HG03108 (cell line): Measurements from ENCODE around the gene HSD17B2.

Experiments
- ATAC-seq: cut with Tn5 transposase; IDR thresholded peaks from one replicate; pipeline ENCODE4 v1.9.1; 2021; ENCODE audit warnings: moderate library complexity; ENCODE audit not compliant: unreplicated experiment

The HSD17B2 gene

DNA sequence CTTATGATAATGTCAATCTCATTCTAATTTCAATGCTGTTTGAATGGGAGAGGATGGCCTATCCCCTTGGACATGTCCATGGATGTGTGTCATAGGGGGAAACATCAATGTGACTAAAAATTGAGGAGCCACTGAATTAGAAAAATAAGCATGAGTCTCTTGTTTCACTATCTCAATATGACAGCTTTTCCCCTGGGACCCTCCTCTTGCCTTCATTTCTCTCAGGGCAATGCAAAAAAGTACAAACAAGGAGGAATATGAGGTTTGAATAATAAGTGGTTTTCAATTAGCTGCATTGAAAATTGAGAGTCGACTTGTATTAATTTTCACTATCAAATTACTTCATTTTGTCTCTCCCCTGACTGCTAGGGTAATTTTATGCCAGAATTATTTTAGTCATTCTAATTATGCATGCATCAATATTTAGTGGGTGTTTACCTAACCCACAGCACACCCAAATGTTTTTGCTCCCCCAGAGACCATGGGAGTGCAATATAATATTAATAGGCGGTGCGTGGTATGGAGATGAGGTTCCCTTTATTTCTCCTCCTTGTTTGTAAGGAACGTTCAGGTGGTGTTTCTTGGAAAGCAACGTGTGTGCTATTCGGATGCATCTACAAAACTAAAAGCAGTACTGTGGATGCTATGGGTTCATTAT, 17.0 kb upstream of the HSD17B2 start:
- ATAC-seq = no peak

DNA sequence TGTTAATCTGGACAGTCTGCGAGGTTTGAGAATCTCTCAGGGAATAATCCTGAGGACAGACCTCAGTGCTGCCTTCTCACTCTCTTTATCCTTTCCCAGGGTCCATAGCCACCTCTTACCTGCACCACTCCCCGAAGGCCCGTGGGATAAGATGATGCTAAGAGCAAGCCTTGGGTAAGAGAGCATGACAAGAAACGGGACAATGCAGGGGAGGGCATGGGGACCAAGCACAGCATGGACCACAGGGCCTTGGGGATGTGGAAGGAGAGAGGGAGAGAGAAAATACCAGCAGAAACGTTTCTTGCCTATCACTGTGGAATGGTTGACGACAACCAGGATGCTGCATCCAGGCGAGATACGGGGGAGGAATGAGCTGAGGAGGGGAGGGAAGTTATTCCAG, 15.5 kb upstream of the HSD17B2 start:
- ATAC-seq = no peak

DNA sequence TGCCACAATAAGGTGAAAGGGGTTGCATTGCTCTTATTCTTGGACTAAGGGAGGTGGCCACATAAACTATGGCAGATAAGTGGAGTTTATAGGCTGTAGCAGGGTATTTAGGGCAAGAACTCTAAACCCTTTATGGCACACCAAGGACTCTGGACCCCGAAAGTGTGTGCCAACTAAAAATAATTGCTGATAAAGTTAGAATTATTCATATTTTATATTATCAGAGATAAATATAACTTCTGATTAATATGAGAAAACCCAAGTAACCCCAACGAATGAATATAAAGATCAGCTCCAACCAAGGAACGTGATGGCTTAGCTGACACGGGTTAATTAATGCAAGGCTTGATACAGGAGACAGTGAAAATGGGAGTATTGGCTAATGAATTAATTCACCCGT, 15.0 kb upstream of the HSD17B2 start:
- ATAC-seq = no peak

DNA sequence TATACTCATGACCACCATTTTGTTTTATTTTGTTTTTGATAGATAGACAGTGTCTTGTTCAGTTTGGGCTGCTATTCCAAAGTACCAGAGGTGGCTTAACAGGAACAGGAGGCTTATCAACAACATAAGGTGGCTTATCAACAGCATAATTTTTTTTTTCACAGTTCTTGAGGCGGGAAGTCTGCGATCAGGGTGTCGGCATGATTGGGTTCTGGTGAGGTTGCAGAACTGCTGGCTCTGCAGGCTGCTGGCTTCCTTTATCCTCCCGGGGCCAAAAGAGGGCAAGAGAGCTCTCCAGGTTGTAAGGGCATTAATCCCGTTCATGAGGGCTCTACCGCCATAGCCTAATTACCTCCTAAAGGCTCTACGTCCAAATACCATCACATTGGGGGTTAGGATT, 11.8 kb upstream of the HSD17B2 start:
- no peak for ATAC-seq

DNA sequence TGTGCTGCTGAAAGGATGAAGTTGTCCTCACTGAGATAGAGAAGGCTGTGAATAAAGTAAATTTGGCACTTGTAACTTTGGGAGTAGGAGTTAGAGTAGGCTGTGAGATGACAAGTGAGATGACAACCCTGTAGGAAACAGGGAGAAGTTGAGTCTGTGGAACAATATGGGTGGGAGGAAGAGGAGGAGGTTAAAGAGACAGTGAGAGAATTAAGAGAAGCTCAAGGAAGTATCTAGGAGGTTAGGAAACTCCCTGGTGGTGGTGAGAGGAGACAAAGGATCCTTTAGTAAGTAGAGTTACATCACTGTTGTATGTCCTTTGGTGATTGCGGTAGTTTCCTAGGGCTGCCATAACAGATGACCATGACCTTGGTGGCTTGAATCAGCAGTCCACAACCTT, 10.7 kb upstream of the HSD17B2 start:
- no peak for ATAC-seq

DNA sequence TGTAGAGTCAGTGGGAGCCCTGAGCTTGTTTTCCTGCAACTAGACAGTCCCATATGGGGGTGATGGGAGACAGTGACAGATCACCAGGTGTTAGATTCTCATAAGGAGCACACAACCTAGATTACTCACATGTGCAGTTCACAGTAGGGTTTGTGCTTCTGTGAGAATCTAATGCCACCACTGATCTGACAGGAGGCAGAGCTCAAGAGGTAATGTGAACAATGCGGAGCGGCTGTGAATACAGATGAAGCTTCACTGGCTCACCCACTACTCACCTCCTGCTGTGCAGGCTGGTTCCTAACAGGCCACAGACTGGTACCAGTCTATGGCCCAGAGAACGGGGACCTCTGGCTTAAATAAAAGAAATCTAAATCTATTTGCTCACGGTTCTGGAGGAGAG, 10.2 kb upstream of the HSD17B2 start:
- ATAC-seq = no peak

DNA sequence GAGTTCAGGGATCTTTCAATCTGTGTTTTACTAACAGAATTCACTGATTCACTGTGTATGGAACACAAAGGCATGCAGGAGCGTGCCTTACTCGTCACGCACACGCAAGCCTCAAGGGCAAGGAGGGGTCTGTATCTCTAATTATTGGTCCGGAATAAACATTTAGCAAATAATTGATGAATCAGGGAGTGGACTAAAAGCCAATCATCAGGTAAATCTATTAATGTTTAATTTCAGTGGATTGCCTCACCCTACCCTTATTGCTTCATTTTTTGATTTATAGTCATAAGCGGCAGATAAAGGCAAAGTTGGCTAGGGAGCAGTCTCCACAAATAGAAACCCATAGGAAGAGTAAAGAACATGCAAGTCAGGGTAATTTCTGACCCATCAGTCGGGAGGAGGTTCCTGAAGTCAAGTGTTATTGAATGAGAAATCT, 7.4 kb upstream of the HSD17B2 start:
- no peak for ATAC-seq

DNA sequence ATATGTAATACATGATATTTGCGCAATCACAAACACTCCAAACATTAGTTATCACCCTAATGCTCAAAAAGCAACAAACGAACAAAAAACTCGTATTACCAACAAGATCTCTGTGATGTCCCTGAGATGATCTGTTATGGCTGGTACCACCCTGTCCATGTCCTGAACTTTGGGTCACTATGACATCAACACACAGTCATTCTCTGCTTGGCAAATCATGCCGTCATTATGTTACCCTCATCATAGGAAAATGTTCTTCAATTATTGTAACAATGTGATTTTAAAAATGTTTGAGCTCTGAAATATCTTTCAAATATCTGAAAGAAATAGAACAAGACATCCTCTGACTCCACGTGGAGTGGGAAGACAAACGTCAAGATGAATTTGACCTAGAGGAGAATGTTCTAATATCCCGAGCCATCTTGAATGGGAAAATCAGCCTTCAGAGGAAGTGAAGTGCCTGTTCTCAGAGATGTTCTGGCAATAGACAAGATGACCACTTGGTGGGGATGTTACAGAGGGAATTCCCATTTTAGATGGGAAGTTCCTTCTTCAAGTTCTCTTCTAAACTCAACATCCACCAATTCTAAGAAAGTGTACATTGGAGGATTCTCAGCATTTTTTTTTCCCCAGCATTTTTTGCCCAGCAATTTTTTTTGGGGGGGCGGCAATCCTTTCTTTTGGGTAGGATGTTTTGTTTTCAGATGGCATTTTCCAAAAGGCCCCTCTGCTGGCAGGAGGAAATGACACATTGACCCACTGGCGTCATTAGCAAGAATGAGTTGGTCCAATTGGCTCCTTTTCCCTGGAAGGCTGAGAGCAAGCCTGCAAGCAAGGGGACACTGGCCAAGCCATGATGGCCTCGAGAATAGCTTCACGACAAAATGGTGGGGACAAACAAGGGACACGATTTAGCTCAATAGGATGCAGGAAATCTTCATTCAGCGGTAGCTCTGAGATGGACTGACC, 3.7 kb upstream of the HSD17B2 start:
- ATAC-seq = no peak

DNA sequence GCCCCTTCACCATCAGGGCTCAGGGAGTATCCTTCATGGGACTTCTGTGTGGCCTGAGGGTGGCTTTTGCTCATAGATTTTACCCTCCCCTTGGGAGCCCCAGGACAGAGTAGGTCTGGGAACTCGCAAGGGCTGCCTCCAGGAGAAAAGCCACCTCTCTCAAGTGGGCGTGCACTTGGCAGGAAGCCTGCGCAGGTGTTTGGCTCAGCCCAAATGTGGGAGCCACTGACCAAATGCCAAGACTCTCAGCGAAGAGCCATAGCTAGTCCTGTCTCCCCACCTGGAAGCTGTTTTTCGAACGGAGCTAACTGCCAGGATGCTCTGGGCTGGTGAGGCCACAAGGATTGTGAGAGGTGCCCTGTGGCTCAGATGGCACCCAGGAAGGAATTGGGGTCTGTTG, 2.0 kb upstream of the HSD17B2 start:
- ATAC-seq = no peak

DNA sequence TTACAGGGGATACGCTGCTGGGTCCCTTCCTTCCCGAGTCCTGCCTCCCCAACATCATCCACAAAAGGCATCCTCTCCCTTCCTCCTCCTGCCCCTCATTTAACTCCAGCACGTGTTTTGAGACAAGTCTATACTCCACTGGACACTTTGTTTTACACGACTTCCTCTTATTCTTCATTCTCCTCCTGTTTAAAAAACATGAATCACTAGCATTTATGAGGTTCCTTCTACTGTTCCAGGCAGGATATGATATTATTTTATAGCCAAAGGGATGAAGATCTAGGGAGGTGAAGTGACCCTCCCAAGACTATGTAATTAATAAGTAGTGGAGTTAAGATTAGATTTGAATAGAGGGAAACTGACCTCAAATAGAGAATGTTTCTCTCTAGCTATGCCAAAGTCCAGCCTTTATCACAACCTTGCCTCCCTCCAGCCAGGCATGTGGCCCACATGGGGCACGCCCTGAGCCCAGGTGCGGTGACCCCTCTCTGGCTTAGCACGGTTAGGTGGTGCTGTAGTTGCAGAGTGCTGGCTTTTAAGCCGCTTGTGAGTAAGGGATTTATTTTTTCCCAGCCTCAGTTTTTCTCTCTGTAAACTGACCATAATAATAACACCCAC, 1.3 kb upstream of the HSD17B2 start:
- no peak for ATAC-seq

DNA sequence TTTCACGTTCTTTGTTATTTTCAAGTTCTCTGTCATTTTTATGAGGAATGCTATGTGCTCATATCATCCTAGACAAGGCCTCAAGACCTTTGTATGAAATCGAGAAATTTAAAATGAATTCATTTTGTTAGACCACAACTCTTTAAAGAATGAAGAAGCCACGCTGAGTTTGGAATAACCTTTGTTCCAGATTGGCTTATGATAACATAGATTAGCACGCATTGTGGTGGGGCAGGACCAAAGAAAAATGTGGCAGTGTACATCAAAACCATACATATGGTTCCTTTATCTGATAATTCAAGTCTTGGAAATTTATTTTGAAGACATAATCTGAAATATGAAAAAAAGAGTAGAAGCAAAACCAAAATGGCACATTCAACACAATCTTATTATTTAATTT, 2.2 kb downstream of the HSD17B2 start:
- ATAC-seq = no peak

DNA sequence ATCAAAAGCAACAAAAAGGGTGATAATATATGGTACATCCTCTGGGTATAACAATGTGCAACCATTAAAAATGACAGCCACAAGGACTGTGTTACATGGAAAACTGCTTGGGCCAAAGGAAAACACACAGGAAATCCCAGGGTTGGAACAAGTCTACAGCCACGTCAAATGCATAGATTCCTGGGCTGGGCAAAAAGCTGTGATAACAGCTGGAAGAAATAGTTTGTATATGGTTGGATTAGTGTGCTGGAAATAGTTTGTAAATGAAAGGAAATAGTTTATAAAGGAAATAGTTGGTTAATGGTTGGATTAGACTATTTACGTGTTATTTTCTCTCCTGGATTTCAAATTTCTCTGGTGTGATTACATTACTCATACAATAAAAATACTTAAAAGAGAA, 2.6 kb downstream of the HSD17B2 start:
- no peak for ATAC-seq

DNA sequence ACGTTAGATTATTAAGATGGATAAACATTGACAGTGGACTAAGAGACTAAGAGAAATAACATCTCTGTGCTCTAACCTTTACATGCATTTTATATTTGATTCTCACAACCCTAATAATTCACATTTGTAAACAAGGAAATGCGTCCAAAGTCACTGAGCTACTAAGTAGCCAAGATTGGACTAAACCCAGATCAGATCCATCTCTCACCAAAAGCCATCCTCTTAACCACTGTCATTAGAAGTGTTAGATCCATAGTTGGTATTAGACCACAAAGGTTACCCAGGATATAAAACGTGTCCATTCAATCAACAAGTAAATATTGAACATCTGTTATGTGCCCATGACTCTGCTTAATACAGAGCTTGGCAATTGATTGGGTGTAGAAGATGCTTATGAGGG, 5.2 kb downstream of the HSD17B2 start:
- no peak for ATAC-seq

DNA sequence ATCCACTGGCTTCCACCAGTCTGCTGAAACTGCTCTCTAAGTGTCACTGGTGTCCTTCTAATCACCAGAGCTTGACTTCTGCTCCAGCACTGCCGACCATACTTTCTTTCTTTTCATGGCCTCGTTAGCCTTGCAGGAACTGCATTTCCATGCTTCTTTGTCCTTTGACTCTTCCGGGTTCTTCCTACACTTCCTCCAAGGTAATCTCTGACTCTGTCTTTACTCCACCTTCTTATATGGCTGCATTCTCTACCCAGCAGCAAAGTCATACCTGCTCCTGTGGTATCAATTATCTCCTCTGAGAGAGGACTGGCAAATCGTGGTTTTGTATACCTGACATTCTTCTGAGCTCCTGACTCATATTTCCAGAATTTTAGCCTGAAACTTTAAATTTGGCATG, 6.5 kb downstream of the HSD17B2 start:
- ATAC-seq = no peak

DNA sequence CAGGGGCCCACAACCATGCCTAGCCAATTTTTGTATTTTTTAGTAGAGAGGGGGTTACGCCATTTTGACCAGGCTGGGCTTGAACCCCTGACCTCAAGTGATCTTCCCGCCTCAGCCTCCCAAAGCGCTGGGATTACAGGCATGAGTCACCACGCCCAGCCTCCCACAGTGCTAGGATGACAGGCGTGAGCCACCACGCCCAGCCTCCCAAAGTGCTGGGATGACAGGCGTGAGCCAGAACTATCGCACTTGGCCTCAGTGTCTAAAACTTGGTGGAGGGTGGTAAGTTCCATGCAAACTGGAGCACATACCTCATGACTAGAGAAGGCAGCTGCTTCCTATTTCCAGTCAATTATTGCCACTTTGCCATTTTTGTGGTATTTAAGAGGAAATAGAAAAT, 7.1 kb downstream of the HSD17B2 start:
- no peak for ATAC-seq

DNA sequence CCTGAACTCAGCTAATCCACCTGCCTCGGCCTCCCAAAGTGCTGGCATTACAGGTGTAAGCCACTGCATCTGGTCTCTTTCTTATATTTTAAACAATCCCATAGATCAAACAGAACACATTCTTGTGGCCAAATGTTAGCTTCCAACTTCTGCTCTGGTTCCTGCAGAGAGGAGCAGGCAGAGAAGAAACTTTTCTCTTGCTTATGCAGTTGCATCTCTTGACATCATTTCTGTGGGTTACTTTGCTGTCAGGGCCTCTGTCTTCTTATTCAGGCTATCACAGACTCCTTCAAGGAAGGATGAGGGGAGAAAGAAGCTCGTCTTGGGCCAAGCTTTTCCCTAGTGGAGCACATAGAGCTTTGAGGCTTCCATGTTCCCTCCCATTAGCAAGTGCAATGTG, 7.8 kb downstream of the HSD17B2 start:
- ATAC-seq = no peak

DNA sequence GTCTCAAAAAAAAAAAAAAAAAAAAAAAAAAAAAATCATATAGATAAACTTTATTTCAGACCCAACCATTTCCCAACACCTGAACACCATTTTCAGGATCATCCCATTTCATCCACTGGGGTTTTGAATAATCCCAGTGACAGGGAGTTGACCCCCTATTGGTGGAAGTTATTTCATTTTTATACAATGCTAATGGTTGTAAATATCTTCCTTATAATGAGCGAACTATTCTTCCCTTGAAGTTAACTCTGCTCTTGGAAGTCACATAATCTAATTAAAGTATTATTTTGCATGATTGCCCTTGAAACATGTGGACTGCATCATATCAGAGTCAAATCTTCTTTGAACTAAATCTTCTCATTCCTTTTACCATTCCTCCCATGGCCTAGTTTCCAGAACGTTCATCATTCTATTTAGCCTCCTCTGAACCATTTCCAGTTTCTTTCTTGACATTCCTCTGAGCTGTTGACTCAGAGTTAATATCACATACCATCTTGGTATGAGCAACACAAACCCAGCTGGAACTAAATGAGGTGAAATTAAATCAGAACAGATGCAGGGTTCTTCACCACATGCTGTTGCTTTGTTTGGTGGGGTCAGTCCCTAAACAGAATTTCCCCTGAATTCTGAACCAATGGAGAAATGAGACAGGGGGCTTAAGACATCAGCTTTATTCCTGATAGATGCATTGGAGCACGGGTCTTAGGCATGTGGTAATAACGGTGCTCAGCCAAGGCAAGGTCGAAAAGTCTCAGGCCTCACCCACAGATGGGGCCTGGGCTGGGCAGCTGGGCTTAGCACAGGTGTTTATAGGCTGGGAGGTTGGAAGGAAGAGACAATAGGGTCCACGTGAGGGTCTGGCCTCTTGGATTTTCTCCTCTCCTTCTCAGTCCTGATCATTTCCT, 8.9 kb downstream of the HSD17B2 start:
- no peak for ATAC-seq

DNA sequence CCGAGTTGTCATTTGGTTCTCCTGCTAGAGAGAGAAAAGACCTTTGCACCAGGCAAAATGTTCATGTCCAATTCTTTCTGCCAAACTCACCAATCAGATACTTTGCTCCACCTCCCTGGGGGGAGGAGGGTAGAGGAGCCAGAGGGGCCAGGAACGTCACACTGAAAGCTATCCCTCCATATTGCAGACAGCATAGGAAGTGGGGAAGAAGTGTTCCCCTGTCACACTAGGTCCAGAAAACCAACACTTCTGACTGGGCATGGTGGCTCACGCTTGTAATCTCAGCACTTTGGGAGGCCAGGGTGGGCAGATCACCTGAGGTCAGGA, 9.5 kb downstream of the HSD17B2 start:
- ATAC-seq = no peak

DNA sequence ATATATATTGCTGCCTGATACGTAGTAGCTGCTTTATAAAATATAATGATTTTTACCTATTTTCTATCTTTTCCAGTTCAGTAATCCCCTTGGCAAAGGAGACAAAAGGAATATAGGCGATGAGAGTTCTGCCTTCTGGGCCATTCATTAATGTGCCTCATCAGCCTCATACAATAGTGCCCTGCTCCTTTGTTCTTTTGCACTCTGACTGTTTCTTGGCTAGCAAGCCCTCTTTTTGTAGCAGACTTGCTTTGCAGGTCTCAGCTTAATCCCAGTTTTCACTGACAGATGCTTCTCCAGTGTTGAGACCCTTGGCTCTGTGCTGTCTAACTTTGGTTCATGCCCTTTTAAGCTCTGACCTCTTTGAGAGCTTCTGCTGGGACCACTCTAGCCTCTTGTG, 10.4 kb downstream of the HSD17B2 start:
- no peak for ATAC-seq

DNA sequence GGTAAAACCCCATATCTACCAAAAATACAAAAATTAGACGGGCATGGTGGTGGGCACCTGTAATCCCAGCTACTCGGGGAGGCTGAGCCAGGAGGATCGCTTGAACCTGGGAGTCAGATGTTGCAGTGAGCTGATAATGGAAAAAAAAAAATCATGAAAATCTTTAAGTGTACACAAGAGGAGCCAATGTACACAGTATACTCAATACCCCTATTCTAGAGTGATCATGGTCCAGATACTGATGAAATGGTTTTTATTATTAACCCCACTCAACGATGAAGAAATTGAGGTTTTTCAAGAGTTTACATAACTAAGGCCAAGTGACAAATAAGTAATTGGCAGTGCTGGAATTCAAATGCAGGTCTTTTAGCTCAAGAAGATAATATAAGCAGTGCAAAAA, 11.5 kb downstream of the HSD17B2 start:
- no peak for ATAC-seq

DNA sequence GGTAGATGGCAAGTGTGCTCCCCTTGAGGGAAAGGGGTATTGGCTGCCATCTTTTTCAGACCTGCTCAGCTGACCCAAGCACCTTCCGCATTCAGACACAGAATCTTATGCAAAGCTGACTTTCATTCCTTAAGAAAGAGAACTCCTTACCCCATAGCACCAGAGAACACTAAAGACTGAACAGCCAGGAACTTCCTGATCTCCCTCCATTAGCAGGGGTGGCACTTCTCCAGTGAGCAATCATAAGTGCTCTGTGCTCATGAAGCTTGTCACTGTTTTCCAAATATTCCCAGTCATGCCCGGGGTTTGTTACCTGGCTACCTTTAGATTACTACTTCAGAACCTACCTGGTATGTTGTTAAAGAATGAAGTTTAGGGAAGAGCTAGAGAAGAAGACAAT, 11.9 kb downstream of the HSD17B2 start:
- ATAC-seq = no peak
